Breast epithelium (tissue), 4 donors: ENCODE measurements around the gene STOX2. TPM values are rescaled to one million over a fixed set of nuclear protein-coding genes. Genes with fewer than 3 reads are reported as not detected.

ENCODE experiments used
- DNase-seq, 2 donors: peaks; one replicate each; pipeline ENCODE4 v3.0.0-alpha.2; 2019; ENCODE audit warnings: low spot score in 2 of 2
- H3K27ac ChIP-seq, 2 donors: fragments of 200-600 bp; sonication (generic) in 1 of 2; one replicate each; pipeline ENCODE4 v1.5.1; 2016 to 2019; ENCODE audit warnings: mild to moderate bottlenecking in 1 of 2
- H3K27me3 ChIP-seq, 2 donors: fragments of 200-600 bp; sonication (generic) in 1 of 2; one replicate each; pipeline versions ENCODE4 v1.5.1 to v1.6.0; 2017 to 2019; ENCODE audit warnings: control low read depth in 1 of 2, mild to moderate bottlenecking in 1 of 2
- H3K36me3 ChIP-seq: fragments of 200-600 bp; one replicate; pipeline ENCODE4 v1.5.1; 2019
- H3K4me1 ChIP-seq, 2 donors: fragments of 200-600 bp; sonication (generic); one replicate each; pipeline ENCODE4 v1.5.1; 2016 to 2019; ENCODE audit warnings: control low read depth in 1 of 2
- H3K4me3 ChIP-seq, 3 donors: fragments of 200-600 bp; sonication (generic); 1 replicate in 2 of 3; 2 replicates in 1 of 3; pipeline ENCODE4 v1.5.1; 2016 to 2019; ENCODE audit warnings: mild to moderate bottlenecking in 3 of 3, moderate library complexity in 2 of 3
- H3K9me3 ChIP-seq, 2 donors: fragments of 200-600 bp; sonication (generic) in 1 of 2; one replicate each; pipeline ENCODE4 v1.5.1; 2016 to 2019; ENCODE audit warnings: control low read depth in 1 of 2
- CTCF ChIP-seq, 3 donors: fragments of 450-650 bp; IDR thresholded peaks; one replicate each; pipeline ENCODE4 v1.5.1; 2016 to 2017; ENCODE audit warnings: antibody characterized with exemption in 3 of 3, mild to moderate bottlenecking in 3 of 3, moderate library complexity in 3 of 3
- POLR2A ChIP-seq: fragments of 450-650 bp; IDR thresholded peaks from one replicate; pipeline ENCODE4 v1.6.1; 2016; ENCODE audit warnings: antibody characterized with exemption, mild to moderate bottlenecking, moderate library complexity
- POLR2AphosphoS5 ChIP-seq, 3 donors: sonication (generic); formaldehyde crosslinking; IDR thresholded peaks; one replicate each; pipeline ENCODE4 v1.6.1; 2017; ENCODE audit warnings: antibody characterized with exemption in 3 of 3
- intact Hi-C: fragments of 100-400 bp; cut with DNase I; formaldehyde crosslinking; loops from one replicate; pipeline ENCODE4 v1.15.1; 2023; ENCODE audit warnings: low total_unique reads
- total RNA-seq, 3 donors: library from RNA; depleted of rRNA; stranded (reverse); fragments of >200 nt; gene quantifications; one replicate each; pipeline ENCODE4 v1.1.0, GENCODE V29; 2016

STOX2 gene, protein sequence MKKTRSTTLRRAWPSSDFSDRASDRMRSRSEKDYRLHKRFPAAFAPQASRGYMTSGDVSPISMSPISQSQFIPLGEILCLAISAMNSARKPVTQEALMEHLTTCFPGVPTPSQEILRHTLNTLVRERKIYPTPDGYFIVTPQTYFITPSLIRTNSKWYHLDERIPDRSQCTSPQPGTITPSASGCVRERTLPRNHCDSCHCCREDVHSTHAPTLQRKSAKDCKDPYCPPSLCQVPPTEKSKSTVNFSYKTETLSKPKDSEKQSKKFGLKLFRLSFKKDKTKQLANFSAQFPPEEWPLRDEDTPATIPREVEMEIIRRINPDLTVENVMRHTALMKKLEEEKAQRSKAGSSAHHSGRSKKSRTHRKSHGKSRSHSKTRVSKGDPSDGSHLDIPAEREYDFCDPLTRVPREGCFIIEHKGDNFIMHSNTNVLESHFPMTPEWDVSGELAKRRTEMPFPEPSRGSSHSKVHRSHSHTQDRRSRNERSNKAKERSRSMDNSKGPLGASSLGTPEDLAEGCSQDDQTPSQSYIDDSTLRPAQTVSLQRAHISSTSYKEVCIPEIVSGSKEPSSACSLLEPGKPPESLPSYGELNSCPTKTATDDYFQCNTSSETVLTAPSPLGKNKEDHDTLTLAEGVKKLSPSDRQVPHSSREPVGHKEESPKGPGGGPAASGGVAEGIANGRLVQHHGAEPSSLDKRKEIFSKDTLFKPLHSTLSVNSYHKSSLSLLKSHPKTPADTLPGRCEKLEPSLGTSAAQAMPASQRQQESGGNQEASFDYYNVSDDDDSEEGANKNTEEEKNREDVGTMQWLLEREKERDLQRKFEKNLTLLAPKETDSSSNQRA (N-terminal part only)
- total RNA-seq, result 10 to 100 TPM in 2 of 3 donors, 1 to 10 TPM in 1; 7.9 to 11.2 (median 10.7) TPM

DNA sequence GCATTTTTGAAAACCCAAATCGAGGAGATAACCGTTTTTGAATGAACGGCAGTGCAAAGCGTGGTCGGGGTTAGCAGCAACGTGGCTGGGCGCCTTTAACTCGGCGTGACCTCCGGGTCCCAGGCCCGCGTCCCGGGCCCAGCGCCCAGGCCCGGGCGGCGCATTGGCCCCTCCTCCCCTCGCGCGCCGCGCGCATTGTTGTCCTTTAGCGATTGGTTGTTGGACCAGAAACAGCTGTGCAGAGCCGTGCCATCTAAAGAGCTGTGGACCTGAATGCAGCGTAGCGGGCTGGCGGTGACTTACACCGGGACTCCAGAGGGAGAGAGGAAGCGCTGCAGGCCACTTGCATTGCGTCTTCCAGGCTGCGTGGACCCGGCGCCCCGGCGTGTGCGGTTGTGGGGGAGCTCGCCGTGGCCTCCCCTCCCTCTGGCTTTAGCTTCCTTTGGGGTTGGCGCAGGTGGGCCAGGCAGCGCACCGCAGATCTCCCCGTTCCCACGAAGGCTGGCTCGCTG is at the start of gene STOX2:
Gene STOX2, plus strand, starts transcription at position 227 of the 512 bp plus-strand sequence. CDS start 1,484 bp downstream, outside the sequence.
- H3K36me3 ChIP-seq, result no peaks in the 10 kb centered on the region
- peak within 1 kb of the TSS; percentile 62 to 79 (median 63) for H3K4me3 ChIP-seq
- no peaks in the 10 kb centered on the region for H3K27me3 ChIP-seq
- no peaks in the 10 kb centered on the region for H3K9me3 ChIP-seq
- peak within 1 kb of the TSS in 1 of 2 donors; percentile 5 for H3K27ac ChIP-seq
- DNase-seq, result peak; percentile 44 to 60
- no peaks in the 10 kb centered on the region for H3K4me1 ChIP-seq
- intact Hi-C loops, result no loop called here
- TF ChIP-seq POLR2A (no peak), CTCF (IDR thresholded peaks at IDR 0.05) (no peak), POLR2AphosphoS5 (IDR thresholded peaks at IDR 0.05) (no peak)

GRCh38 chr4:183855323-183856190 is 49.5 kb upstream of the STOX2 start:
- Histone ChIP-seq H3K27me3 (no peaks in the 10 kb centered on the region), H3K9me3 (no peaks in the 10 kb centered on the region), H3K4me3 (no peak overlapping the region), H3K36me3 (no peaks in the 10 kb centered on the region), H3K4me1 (no peaks in the 10 kb centered on the region), H3K27ac (no peak overlapping the region)
- intact Hi-C loops, result no loop called here
- TF ChIP-seq CTCF (IDR thresholded peaks at IDR 0.05) (no peak), POLR2A (no peak), POLR2AphosphoS5 (IDR thresholded peaks at IDR 0.05) (no peak)
- DNase-seq, result no peak

GRCh38 chr4:183857040-183857439 is 48.1 kb upstream of the STOX2 start:
- intact Hi-C loops, result no loop called here
- no peak overlapping the region for H3K4me3 ChIP-seq
- no peak overlapping the region for H3K27ac ChIP-seq
- no peak for TF ChIP-seq POLR2A
- TF ChIP-seq CTCF (IDR thresholded peaks at IDR 0.05), result no peak
- no peak for TF ChIP-seq POLR2AphosphoS5 (IDR thresholded peaks at IDR 0.05)
- no peaks in the 10 kb centered on the region for H3K27me3 ChIP-seq
- H3K4me1 ChIP-seq, result no peaks in the 10 kb centered on the region
- no peaks in the 10 kb centered on the region for H3K9me3 ChIP-seq
- no peak for DNase-seq
- H3K36me3 ChIP-seq, result no peaks in the 10 kb centered on the region

DNA sequence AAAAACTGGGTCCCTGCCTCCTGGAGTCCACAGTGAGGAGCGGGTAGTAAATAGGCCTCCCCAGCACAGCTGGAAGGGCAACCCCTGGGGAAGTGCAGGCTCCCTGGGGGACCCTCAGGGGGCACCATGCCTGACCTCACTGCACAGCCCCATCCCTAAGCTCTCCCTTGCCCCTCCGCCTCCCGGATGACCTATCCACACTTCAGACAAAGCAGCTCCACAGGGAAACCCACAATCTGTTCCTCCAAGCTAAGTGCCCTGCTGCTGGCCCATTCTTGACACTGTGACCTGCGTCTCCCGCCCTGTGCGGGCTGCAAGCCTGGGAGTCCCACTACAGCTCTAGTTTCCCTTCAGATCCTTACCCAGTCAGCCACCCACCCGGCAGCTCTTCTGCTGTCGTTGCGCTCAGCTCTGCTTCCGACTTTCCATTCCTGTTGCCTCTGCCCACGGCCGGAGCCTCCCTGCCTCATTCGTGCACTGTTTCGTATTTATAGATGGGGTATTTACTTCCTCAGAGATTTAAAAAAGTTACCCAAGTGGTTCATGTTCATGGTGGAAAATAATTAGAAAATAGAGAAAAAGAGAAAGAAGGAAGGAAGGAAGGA is 47.0 kb upstream of the STOX2 start:
- intact Hi-C loops, result no loop called here
- Histone ChIP-seq H3K9me3 (no peaks in the 10 kb centered on the region), H3K36me3 (no peaks in the 10 kb centered on the region), H3K27me3 (no peaks in the 10 kb centered on the region), H3K4me1 (no peaks in the 10 kb centered on the region), H3K27ac (no peak overlapping the region), H3K4me3 (no peak overlapping the region)
- no peak for DNase-seq
- TF ChIP-seq POLR2A, result no peak
- TF ChIP-seq POLR2AphosphoS5 (IDR thresholded peaks at IDR 0.05), result no peak
- no peak for TF ChIP-seq CTCF (IDR thresholded peaks at IDR 0.05)
